Measurements from ENCODE around the gene ICOS.

Gene ICOS

GRCh38 chr2:203989521-203989920 lies 53.0 kb downstream of the ICOS start:
- Histone ChIP-seq H3K9me2 (replicated peaks; ENCODE audit: insufficient read depth, low read length) (no peaks in the 10 kb centered on the region), H3K36me3 (ENCODE audit: low read length) (no peaks in the 10 kb centered on the region), H3F3A (ENCODE audit: insufficient read depth) (no peaks in the 10 kb centered on the region), H3K9ac (ENCODE audit: low read length) (no peak overlapping the region), H3K4me2 (ENCODE audit: low read depth, low read length, poor library complexity, severe bottlenecking) (no peak overlapping the region), H3K27me3 (ENCODE audit: low read length) (no peaks in the 10 kb centered on the region), H4K20me1 (ENCODE audit: low read depth, low read length) (no peaks in the 10 kb centered on the region), H3K27ac (ENCODE audit: low read depth, low read length) (no peak overlapping the region), H3K79me2 (ENCODE audit: insufficient read depth, low read length) (no peaks in the 10 kb centered on the region), H2AFZ (ENCODE audit: low read depth, low read length, severe bottlenecking) (no peak overlapping the region), H3K4me3 (ENCODE audit: insufficient read depth, low read length, poor library complexity, severe bottlenecking) (no peak overlapping the region), H3K9me3 (ENCODE audit: insufficient read depth, low read length) (no peaks in the 10 kb centered on the region)
- TF ChIP-seq CTCF (IDR thresholded peaks at IDR 0.05; ENCODE audit: insufficient read depth, low read length, poor library complexity, severe bottlenecking) (no peak), EZH2phosphoT487 (conservative IDR thresholded peaks at IDR 0.05; ENCODE audit: low read length) (no peak)

- Histone ChIP-seq H3K4me2 (ENCODE audit: low read depth, low read length, poor library complexity, severe bottlenecking) (no peak overlapping the region), H4K20me1 (ENCODE audit: low read depth, low read length) (no peaks in the 10 kb centered on the region), H2AFZ (ENCODE audit: low read depth, low read length, severe bottlenecking) (no peak overlapping the region), H3K27me3 (ENCODE audit: low read length) (no peaks in the 10 kb centered on the region), H3K9me2 (replicated peaks; ENCODE audit: insufficient read depth, low read length) (no peaks in the 10 kb centered on the region), H3K9ac (ENCODE audit: low read length) (no peak overlapping the region), H3K36me3 (ENCODE audit: low read length) (no peaks in the 10 kb centered on the region), H3K4me3 (ENCODE audit: insufficient read depth, low read length, poor library complexity, severe bottlenecking) (no peak overlapping the region), H3K27ac (ENCODE audit: low read depth, low read length) (no peak overlapping the region), H3K9me3 (ENCODE audit: insufficient read depth, low read length) (no peaks in the 10 kb centered on the region), H3F3A (ENCODE audit: insufficient read depth) (no peaks in the 10 kb centered on the region), H3K79me2 (ENCODE audit: insufficient read depth, low read length) (no peaks in the 10 kb centered on the region)
- no peak for TF ChIP-seq EZH2phosphoT487 (conservative IDR thresholded peaks at IDR 0.05; ENCODE audit: low read length)
- no peak for TF ChIP-seq CTCF (IDR thresholded peaks at IDR 0.05; ENCODE audit: insufficient read depth, low read length, poor library complexity, severe bottlenecking)
These were observed 55.9 kb downstream of the ICOS start for GRCh38 chr2:203992509-203992908.

GRCh38 chr2:203993011-203993410 lies 56.4 kb downstream of the ICOS start:
- H3K27me3 ChIP-seq (ENCODE audit: low read length): no peaks in the 10 kb centered on the region
- TF ChIP-seq EZH2phosphoT487 (conservative IDR thresholded peaks at IDR 0.05; ENCODE audit: low read length) (no peak), CTCF (IDR thresholded peaks at IDR 0.05; ENCODE audit: insufficient read depth, low read length, poor library complexity, severe bottlenecking) (no peak)
- H3K4me3 ChIP-seq (ENCODE audit: insufficient read depth, low read length, poor library complexity, severe bottlenecking): no peak overlapping the region
- no peaks in the 10 kb centered on the region for H4K20me1 ChIP-seq (ENCODE audit: low read depth, low read length)
- no peaks in the 10 kb centered on the region for H3K9me3 ChIP-seq (ENCODE audit: insufficient read depth, low read length)
- no peak overlapping the region for H3K9ac ChIP-seq (ENCODE audit: low read length)
- no peak overlapping the region for H3K27ac ChIP-seq (ENCODE audit: low read depth, low read length)
- H3K4me2 ChIP-seq (ENCODE audit: low read depth, low read length, poor library complexity, severe bottlenecking): no peak overlapping the region
- H3K79me2 ChIP-seq (ENCODE audit: insufficient read depth, low read length): no peaks in the 10 kb centered on the region
- H3K9me2 ChIP-seq (replicated peaks; ENCODE audit: insufficient read depth, low read length): no peaks in the 10 kb centered on the region
- no peaks in the 10 kb centered on the region for H3F3A ChIP-seq (ENCODE audit: insufficient read depth)
- no peak overlapping the region for H2AFZ ChIP-seq (ENCODE audit: low read depth, low read length, severe bottlenecking)
- no peaks in the 10 kb centered on the region for H3K36me3 ChIP-seq (ENCODE audit: low read length)

All from SU-DHL-6 (cell line).